OCI-LY7 (cell line): Measurements from ENCODE around the gene MED20. TPM values are rescaled to one million over a fixed set of nuclear protein-coding genes. Genes with fewer than 3 reads are reported as not detected.

Experiments
- BruUV-seq: library from RNA; stranded (reverse); fragments of 400-500 nt; replicated peaks from 2 replicates; lab custom pipeline; 2021; lab: Mats Ljungman, UMichigan
- CTCF ChIA-PET: fragments of 300-600 bp; sonication (Branson Sonifier 250); formaldehyde crosslinking; loops from one replicate; lab custom pipeline; 2022; ENCODE audit warnings: antibody characterized with exemption; ENCODE audit not compliant: unreplicated experiment; lab: Charles Lee
- POLR2A ChIA-PET: fragments of 300-600 bp; sonication (Branson Sonifier 250); formaldehyde crosslinking; loops from one replicate; lab custom pipeline; 2022; ENCODE audit warnings: antibody characterized with exemption; lab: Charles Lee
- DNase-seq: peaks from one replicate; pipeline ENCODE4 v3.0.0-alpha.2; 2015; ENCODE audit warnings: low spot score
- H2AFZ ChIP-seq: fragments of 200-600 bp; sonication (generic), shearing (Covaris generic); 2 replicates; pipeline ENCODE4 v1.6.1; 2014; ENCODE audit warnings: mild to moderate bottlenecking, antibody characterized with exemption, low read length, moderate library complexity
- H3K27ac ChIP-seq: fragments of 200-600 bp; sonication (generic); 2 replicates; pipeline ENCODE4 v1.5.1; 2014; ENCODE audit warnings: mixed run types, low read depth, mild to moderate bottlenecking, moderate library complexity, low read length, inconsistent platforms; ENCODE audit not compliant: poor library complexity, severe bottlenecking
- H3K36me3 ChIP-seq: fragments of 200-600 bp; sonication (generic); 2 replicates; pipeline ENCODE4 v1.6.1; 2014; ENCODE audit warnings: mild to moderate bottlenecking, antibody characterized with exemption, low read length, moderate library complexity, mixed read lengths; ENCODE audit not compliant: insufficient read depth
- H3K4me1 ChIP-seq: fragments of 200-600 bp; sonication (generic); 2 replicates; pipeline ENCODE4 v1.5.1; 2014; ENCODE audit warnings: mild to moderate bottlenecking, low read length; ENCODE audit not compliant: insufficient read depth, poor library complexity, severe bottlenecking
- H3K4me2 ChIP-seq: fragments of 200-600 bp; sonication (generic); 2 replicates; pipeline ENCODE4 v1.6.1; 2014; ENCODE audit warnings: mild to moderate bottlenecking, low read length
- H3K4me3 ChIP-seq: fragments of 200-600 bp; sonication (generic); 2 replicates; pipeline ENCODE4 v1.5.1; 2014; ENCODE audit warnings: mild to moderate bottlenecking, low read depth, low read length; ENCODE audit not compliant: poor library complexity, severe bottlenecking
- H3K79me2 ChIP-seq: fragments of 200-600 bp; sonication (generic); 2 replicates; pipeline ENCODE4 v1.6.1; 2016; ENCODE audit warnings: low read depth, mild to moderate bottlenecking, low read length, moderate library complexity, mixed read lengths; ENCODE audit not compliant: insufficient read depth
- H3K9me2 ChIP-seq: fragments of 200-600 bp; sonication (generic); 2 replicates; pipeline ENCODE4 v1.6.1; 2016; ENCODE audit warnings: mild to moderate bottlenecking, low read length, mixed read lengths; ENCODE audit not compliant: insufficient read depth
- H3K9me3 ChIP-seq: fragments of 200-600 bp; sonication (generic); 2 replicates; pipeline ENCODE4 v1.6.1; 2014; ENCODE audit warnings: mild to moderate bottlenecking, mixed run types, low read length, mixed read lengths
- H4K20me1 ChIP-seq: fragments of 200-600 bp; sonication (generic); 2 replicates; pipeline ENCODE4 v1.6.1; 2014; ENCODE audit warnings: mild to moderate bottlenecking, antibody characterized with exemption, low read length, moderate library complexity, mixed read lengths; ENCODE audit not compliant: insufficient read depth
- CTCF ChIP-seq: fragments of 200-600 bp; sonication (generic); conservative IDR thresholded peaks from 2 replicates; pipeline ENCODE4 v1.5.1; 2014; ENCODE audit warnings: mild to moderate bottlenecking, antibody characterized with exemption, low read length, moderate library complexity, mixed read lengths
- EZH2phosphoT487 ChIP-seq: fragments of 200-600 bp; sonication (generic); IDR thresholded peaks from 2 replicates; pipeline ENCODE4 v1.6.1; 2018; ENCODE audit warnings: low read depth, borderline replicate concordance, mild to moderate bottlenecking, mixed run types, antibody characterized with exemption, low read length, moderate library complexity, mixed read lengths
- intact Hi-C: fragments of 100-400 bp; cut with micrococcal nuclease; formaldehyde crosslinking; loops from one replicate; pipeline ENCODE4 v1.10.0; 2022; ENCODE audit not compliant: unreplicated experiment
- total RNA-seq, 2 experiments: library from RNA; depleted of rRNA in 1 of 2; stranded (reverse); fragments of >200 nt in 1 of 2; shearing (Covaris generic) in 1 of 2; gene quantifications; 2 replicates each; pipeline ENCODE4 v1.2.3, GENCODE V29; 2014 to 2022

Gene MED20
- total RNA-seq, 2 experiments from 2014 or later, result 30.7 to 35.2 TPM

DNA sequence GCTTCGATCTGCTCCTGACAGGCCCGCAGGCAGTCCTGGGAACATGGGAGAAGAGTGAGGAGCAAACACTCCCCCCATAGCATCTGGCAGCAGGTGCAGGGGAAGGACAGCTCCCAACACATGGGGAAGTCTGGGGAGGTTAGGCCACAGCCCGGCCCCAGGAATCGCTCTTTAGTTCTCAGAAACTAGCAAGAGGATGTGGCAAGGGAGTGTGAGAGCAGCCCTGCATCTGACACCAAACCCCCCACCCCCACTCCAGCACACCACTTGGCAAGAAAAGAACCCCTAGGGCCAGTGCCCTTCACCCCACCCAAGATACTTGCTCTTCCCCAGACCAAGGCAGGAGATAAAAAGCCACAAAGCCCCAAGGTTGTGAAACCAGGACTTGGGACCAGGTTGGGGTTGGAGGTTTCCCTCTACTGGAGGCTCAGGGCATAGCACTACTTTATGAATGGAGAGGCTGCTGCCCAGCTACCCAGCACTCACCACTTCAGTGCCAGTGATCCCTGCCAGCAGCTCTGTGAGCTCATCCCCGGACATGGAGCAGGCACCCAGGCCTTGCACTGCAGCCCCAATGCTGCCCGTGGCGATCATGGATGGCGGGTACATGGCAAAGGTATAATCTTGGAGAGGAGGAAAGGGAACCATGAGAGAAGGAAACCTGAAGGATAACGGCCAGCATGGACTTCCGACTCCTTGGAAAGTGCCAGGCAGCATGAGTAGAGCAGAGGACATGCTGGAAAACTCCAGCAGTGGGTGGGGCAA, 15.3 kb upstream of the MED20 start:
- Histone ChIP-seq H3K4me1 (peaks cover 66% of the 10 kb centered on the region), H3K36me3 (peaks cover 100% of the 10 kb centered on the region), H3K4me3 (peak overlapping the region; percentile 93), H4K20me1 (peaks cover 35% of the 10 kb centered on the region), H3K9me3 (no peaks in the 10 kb centered on the region), H3K4me2 (peak overlapping the region; percentile 93), H3K27ac (peak overlapping the region; percentile 82), H3K79me2 (peaks cover 72% of the 10 kb centered on the region), H3K9me2 (no peaks in the 10 kb centered on the region), H2AFZ (no peak overlapping the region)
- ChIA-PET CTCF (interaction anchor here (0.6 to 2.5 kb wide), 3 partner anchors 15 to 107 kb away, joined by 3 to 11 read pairs (median 10); partner anchors contain the start of genes BYSL and MED20), POLR2A (interaction anchor here (0.5 to 2.6 kb wide), 4 partner anchors 43 to 108 kb away, joined by 4 to 8 read pairs (median 4); no protein-coding TSS in a partner anchor)
- intact Hi-C loops, result loop anchor here (1.0 to 2.0 kb wide), 3 partner anchors 86 to 108 kb away; no protein-coding TSS in a partner anchor
- no TSS peak for BruUV-seq
- no peak for TF ChIP-seq EZH2phosphoT487
- peak; percentile 86 for TF ChIP-seq CTCF
- DNase-seq, result peak; percentile 81

DNA sequence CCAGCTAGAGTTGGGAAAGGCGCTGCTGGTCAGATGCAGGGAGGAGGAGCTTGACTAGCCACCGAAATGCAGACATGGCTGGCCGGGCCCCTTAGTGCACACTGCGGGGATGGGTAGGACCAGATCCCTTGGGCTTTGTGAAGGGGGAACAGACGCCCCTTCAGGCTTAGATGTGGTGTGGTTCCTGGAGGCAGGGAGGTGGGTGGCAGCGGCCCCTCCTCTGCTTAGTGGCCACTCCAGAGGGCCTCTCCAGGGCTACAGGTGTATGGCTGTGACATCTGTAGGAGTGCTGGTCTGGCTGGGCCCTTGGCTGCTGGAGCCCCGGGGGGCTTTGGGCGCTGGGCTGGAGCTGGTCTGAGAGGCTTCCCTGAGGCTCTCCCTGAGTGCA, 14.7 kb upstream of the MED20 start:
- Histone ChIP-seq H3K9me2 (no peaks in the 10 kb centered on the region), H3K36me3 (peaks cover 100% of the 10 kb centered on the region), H3K4me2 (peak overlapping the region; percentile 93), H4K20me1 (peaks cover 35% of the 10 kb centered on the region), H3K4me1 (peaks cover 66% of the 10 kb centered on the region), H3K9me3 (no peaks in the 10 kb centered on the region), H3K79me2 (peaks cover 67% of the 10 kb centered on the region), H3K4me3 (peak overlapping the region; percentile 1), H2AFZ (no peak overlapping the region), H3K27ac (peak overlapping the region; percentile 82)
- no peak for TF ChIP-seq CTCF
- TF ChIP-seq EZH2phosphoT487, result no peak
- intact Hi-C loops, result loop anchor here (1.0 to 2.0 kb wide), 3 partner anchors 87 to 109 kb away; no protein-coding TSS in a partner anchor
- POLR2A ChIA-PET, result interaction anchor here (1.1 to 2.6 kb wide), 3 partner anchors 19 to 109 kb away, joined by 3 to 8 read pairs (median 4); no protein-coding TSS in a partner anchor
- CTCF ChIA-PET, result interaction anchor here (0.6 to 2.5 kb wide), 3 partner anchors 15 to 108 kb away, joined by 3 to 11 read pairs (median 10); partner anchors contain the start of genes BYSL and MED20
- no TSS peak for BruUV-seq
- no peak for DNase-seq
